ENCODE data around the gene CLK3.
"Not testable (repeated sequence)": the region's sequence is repeated elsewhere in the genome, so short reads cannot be mapped to it uniquely, and the experiment has no call there.

Gene CLK3

GRCh38 chr15:74621936-74622335 lies 6.3 kb downstream of the CLK3 start:
- DNase-seq, result no peak

- DNase-seq, result no peak
Measured at GRCh38 chr15:74622758-74623157, 7.1 kb downstream of the CLK3 start.

GRCh38 chr15:74624020-74624602 lies 8.5 kb downstream of the CLK3 start:
- no peak for DNase-seq

GRCh38 chr15:74625693-74626092 lies 10.1 kb downstream of the CLK3 start:
- DNase-seq, result no peak

- DNase-seq, result no peak
Measured at GRCh38 chr15:74626336-74626735, 10.7 kb downstream of the CLK3 start.

GRCh38 chr15:74626752-74627692 lies 11.4 kb downstream of the CLK3 start:
- no peak for DNase-seq

- DNase-seq, result no peak
Measured at GRCh38 chr15:74627766-74628165, 12.1 kb downstream of the CLK3 start.

- no peak for DNase-seq
Measured at GRCh38 chr15:74628199-74628598, 12.6 kb downstream of the CLK3 start.

- DNase-seq, result no peak
Measured at GRCh38 chr15:74628949-74629348, 13.3 kb downstream of the CLK3 start.

- DNase-seq, result not testable (repeated sequence)
Measured at GRCh38 chr15:74629696-74630095, 14.1 kb downstream of the CLK3 start.

GRCh38 chr15:74630284-74631086 lies 14.8 kb downstream of the CLK3 start:
- DNase-seq, result no peak

- no peak for DNase-seq
Measured at GRCh38 chr15:74631087-74631385, 15.4 kb downstream of the CLK3 start.

- DNase-seq, result no peak
Measured at GRCh38 chr15:74631408-74631807, 15.8 kb downstream of the CLK3 start.

- peak; percentile 71 for DNase-seq
Measured at GRCh38 chr15:74631935-74632560, 16.4 kb downstream of the CLK3 start.

GRCh38 chr15:74632601-74633000 lies 17.0 kb downstream of the CLK3 start:
- DNase-seq, result no peak

GRCh38 chr15:74633781-74634180 lies 18.1 kb downstream of the CLK3 start:
- DNase-seq, result no peak

GRCh38 chr15:74635228-74635627 lies 19.6 kb downstream of the CLK3 start:
- DNase-seq, result peak; percentile 80

GRCh38 chr15:74636984-74637383 lies 21.3 kb downstream of the CLK3 start:
- peak; percentile 8 for DNase-seq

GRCh38 chr15:74641151-74641550 lies 25.5 kb downstream of the CLK3 start:
- DNase-seq, result no peak

- no peak for DNase-seq
Measured at GRCh38 chr15:74642348-74642733, 26.7 kb downstream of the CLK3 start.

- DNase-seq, result peak; percentile 83
Measured at GRCh38 chr15:74642734-74643664, 27.4 kb downstream of the CLK3 start.

GRCh38 chr15:74643665-74644204 lies 28.1 kb downstream of the CLK3 start:
- DNase-seq, result peak; percentile 46

All from OCI-M1 (cell line).